CD4-positive, alpha-beta T cell treated with Interleukin-4 for 4 hours (primary cell): ENCODE results near the gene SPATA6L.

Experiments
- DNase-seq: peaks from one replicate; pipeline ENCODE4 v3.0.0-alpha.2; 2020

SPATA6L gene

DNA sequence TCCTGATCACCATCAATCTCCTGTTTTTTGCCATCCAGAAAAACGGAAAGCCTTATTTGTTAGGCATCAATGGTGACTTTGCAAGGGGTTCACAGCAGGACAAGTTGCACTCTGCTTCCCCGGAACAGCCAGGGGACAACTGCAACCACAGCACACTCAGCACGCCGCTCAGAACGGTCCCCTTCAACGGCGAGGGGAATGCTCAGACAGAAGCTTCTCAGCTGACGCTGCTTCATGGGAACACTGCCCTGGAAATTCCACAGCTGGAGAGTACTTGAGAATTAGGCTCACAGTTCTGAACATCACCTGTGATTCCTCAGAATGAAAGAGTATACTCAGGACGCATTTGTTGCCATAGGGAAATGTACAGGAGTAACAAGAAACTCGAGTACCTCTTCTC, 44.3 kb downstream of the SPATA6L start:
- DNase-seq, result no peak

DNA sequence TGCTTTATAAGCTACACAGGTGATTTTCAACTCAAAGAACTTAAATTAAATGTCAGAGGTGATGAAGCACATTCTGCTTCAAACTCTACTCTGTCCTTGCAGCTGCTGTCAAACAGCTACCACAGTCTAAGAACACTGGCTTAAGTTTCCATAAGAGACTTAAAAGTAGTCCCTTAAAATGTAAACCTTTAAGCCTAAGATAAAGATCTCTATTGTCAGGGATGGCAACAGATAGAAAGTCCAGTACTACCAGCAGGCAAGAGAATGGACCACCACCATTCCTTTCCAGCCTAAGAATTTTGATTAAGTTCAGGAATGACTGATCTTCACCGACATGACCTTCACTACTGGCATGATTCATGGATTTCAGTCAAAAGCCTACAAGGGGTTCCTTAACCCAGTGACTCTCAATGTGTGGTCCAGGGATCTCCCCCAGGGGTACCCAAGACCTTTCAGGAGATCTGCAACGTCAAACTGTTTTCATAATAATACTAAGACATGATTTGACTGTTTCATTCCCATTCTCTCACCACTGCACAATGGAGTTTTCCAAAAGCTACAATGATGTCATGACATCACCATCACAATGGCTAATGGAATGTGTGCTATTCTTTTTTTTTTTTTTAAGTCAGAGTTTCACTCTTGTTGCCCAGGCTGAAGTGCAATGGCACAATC, 45.3 kb downstream of the SPATA6L start:
- DNase-seq, result no peak

DNA sequence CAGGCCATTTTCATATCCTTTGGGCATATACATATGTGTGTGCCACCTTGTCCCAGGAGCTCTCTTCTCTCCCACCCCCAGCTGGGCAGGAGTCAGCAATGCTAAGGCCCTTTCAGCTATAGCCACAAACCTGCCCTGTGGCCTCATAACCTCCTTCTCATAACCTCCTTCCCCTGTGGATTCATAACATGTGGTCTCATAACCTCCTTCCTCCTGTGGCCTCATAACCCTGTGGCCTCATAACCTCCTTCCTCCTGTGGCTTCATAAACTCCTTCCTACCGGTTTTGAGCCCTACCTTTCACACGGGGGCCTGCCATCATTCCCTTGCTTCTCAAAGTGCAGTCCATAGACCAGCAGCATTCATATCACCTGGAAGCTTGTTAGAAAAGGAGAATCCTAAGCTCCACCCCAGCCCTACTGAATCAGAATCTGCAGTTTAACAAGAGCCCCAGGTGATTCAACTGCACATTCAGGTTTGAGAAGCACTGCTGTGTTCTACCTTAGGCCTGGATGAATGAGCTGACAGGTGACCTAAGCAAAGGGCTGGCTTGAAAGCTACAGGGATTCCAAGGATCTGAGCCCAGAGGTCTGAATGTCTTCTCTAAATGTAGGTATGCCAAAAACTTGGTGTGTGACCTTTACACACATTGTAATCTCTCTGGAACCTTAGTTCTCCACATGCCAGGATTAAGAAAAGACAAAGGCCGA, 46.1 kb downstream of the SPATA6L start:
- no peak for DNase-seq

DNA sequence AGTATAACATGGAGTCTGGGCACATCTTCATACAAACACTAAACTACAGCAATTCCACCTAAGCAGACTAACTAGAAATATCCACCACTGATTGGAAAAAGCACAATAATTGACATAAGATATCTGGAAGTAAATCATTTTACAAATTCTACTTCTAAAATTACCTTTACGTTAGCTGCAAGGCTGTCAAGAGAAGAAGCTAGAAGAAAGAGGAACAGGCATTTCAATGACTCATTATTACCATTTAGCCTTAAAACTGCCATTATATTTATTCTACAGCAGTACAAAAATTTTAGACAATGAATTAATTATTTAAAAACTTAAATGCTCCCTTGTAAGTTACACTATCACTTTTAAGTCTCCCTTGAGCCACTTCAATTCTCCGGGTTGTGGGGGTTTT, 47.6 kb downstream of the SPATA6L start:
- no peak for DNase-seq

DNA sequence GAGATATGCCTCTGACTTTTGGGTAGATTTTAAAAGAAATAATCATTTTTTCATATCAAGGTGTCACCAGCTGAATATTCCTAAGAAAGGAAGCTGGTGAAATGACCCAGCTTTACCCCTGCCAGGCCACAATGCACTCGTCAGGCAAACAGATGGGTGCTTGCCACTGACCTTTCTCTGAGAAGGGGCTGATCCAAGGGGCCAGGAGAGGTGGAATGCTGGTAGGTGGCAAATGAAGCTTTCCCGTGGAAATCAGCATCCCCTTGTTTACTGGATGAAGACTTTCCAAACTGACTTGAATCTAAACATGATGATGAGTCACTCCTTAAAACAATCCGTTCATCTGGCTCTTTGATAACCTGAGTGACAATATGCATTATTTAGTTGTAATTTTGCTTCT, 48.5 kb downstream of the SPATA6L start:
- no peak for DNase-seq

DNA sequence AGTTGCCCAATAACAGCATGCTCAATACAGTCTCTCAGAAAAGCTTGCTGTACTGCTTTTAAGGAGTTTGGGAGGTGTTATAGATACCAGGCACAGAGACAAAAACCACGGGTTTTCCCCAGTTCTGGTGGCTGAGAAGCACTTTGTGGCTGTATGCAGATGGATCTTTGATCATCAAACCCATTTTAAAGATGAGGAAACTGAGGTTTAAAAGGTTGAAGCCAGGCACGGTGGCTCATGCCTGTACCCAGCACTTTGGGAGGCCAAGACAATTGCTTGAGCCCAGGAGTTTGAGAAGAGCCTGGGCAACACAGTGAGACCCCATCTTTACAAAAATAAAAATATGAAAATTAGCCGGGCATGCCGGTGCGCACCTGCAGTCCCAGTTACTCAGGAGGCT, 50.5 kb downstream of the SPATA6L start:
- DNase-seq, result no peak

DNA sequence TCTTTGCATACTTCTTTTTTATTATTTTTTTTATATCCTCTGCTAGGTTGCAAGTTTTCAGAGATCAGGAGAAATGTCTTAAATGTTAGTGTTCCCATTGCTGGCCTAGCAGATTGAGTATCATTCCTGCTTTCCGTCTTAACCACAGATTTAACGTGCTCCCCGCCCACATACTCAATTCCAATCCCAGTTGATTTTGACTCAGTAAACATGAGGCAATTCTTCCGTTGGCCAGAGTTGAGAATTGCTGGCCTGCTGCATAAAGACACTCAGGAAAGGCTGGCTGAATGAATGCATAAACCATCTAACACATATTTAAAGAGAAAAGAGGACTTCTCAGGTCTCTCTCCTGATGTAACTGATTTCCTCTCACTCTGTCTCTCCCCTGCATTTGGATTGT, 51.0 kb downstream of the SPATA6L start:
- DNase-seq, result no peak

DNA sequence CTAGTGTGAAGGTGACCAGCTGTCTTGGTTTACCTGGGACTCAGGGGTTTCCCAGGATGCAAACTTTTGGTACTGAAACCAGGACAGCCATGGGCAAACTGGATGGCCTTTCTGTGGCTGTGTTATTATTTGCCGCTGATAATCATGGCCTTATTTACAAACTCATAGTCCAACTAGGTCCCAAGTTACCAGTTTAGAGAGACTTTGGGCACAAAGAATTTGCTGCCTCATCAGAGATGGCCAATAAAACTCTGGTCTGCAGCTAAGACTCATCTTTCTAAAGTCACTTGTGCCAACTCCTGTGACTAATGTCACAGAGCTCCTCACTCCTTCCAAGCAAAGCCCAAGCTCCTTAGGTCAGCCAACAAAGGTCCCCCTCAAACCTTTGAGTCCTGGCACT, 51.7 kb downstream of the SPATA6L start:
- DNase-seq, result no peak

DNA sequence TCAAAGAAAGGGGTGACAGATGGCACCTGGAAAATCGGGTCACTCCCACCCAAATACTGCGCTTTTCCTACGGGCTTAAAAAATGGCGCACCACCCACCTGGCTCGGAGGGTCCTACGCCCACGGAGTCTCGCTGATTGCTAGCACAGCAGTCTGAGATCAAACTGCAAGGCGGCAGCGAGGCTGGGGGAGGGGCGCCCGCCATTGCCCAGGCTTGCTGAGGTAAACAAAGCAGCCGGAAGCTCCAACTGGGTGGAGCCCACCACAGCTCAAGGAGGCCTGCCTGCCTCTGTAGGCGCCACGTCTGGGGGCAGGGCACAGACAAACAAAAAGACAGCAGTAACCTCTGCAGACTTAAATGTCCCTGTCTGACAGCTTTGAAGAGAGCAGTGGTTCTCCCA, 60.2 kb downstream of the SPATA6L start:
- peak; percentile 21 for DNase-seq

DNA sequence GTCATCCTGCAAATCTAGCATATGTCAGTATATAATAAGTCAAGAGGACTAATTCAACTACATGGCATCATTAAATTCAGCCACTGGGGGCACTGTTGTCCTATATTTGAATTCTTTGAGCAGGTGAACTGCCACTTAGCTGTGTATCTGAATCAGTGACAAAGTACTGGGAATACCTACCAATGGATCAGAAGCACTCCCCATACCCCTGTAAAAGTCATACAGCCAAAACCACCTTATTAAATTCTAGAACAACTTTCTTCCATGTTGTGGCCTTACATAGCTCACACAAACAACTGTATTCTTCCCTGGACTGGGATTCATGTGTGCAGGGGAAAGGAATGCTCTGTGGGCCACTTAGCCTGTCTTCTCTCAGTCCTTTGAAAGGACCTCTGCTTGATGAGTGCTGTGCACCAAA, 61.6 kb downstream of the SPATA6L start:
- DNase-seq, result peak; percentile 80

DNA sequence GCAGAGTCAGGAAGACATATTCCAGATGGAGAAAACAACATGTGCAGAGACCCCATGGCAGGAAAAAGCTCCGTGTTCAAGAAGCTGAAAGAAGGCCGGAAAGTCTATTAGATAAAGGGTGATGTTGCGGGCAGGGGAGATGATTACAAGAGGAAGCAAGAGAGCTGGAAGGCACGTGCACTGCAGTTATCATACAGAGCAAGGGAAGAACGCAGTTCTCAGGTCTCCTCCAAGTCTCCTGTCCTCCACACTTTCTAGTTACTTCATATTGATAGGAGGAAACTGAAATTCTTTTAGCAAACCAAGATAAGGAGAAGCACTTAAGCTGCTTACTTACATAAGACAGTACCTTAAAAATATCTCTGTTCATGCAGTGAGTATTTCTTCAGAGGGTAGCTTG, 62.5 kb downstream of the SPATA6L start:
- DNase-seq, result no peak

DNA sequence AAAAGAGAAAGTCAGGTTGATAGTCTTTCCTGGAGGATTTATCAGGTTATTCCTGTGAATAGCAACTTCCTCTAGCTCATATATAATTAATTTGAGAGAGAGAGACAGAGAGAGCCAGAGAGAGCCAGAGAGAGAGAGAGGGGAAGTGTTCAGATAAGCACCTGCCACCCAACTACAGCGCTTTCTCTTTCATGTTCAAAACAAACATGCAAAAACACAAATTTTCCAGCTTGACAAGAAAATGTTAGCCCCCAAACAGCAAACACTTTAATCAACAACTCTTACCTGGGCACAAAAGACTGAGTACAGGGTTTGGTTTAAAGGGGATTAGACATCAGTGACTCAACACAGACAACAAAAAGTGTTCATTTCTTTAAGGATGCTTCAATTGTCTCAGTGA, 65.9 kb downstream of the SPATA6L start:
- DNase-seq, result no peak

DNA sequence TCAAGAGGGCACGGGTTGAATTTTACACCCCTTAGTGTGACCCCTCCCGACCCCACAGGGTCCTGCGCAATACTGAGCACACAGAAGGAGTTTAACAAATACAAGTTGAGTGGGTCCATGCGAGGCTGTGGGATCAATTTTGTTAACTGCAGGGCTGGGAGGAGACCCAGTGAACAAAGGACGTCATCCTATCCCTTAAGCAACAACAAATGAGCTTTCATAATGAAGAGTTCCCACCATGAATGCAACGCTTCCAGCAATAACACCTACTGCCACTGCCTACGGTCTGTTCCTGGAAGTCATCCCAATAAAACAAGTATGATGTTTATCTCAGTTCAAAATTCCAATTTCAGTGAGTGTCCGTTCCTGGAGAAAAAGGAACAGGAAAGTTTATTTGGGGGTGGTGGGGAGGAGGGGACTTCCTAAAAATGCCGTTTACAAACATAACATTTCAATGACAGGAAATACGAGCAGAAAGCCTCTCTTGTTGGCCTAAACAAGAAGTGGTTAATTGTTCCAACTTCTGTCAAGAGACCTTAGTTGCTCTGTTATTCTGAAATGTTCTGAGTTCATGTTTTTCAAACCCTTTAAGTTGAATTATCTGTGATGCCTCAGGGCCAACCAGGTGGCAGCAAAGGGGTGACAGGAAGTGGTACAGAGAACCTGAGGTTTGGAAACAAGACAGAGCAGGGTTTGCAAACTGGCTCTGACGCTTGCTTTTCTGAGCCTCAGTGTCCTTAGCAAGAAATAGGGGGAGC, 69.9 kb downstream of the SPATA6L start:
- DNase-seq, result peak; percentile 63

DNA sequence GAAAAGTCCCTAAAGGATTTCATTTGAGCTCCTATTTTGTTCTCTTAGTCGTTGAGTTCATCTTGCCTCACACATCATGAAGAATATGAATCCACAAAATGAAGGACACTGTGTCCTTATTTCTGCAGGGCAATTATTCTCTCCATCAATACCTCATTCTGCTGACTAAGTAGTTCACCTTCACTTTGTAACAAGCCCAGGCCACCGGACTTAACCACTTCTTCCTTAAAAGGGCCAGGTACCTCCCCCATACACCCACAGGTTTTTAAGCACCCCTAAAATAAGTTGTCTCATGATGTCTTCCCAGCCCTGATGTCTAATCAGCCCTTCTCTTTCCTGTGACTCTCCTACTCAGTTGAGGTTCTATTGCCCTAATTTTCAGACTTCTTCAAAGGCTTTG, 71.3 kb downstream of the SPATA6L start:
- DNase-seq, result no peak

DNA sequence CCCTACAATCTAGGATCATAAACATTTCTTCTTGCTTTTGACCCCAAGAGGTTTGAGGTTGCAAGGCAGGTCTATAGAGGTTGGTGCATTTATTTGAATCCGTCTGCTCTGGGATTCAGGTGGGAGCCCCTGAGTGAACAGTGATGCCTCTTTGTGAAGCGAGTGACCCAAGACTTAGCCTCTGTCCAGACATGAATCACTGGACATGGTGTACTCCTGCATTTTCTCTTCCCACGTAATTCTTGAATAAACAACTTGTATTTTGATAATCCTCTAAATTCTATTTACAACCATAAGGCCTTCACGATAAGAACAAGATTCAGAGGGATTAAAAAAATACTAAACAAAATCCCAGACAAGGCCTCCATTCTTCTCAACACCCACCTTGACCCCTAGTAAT, 71.7 kb downstream of the SPATA6L start:
- no peak for DNase-seq

DNA sequence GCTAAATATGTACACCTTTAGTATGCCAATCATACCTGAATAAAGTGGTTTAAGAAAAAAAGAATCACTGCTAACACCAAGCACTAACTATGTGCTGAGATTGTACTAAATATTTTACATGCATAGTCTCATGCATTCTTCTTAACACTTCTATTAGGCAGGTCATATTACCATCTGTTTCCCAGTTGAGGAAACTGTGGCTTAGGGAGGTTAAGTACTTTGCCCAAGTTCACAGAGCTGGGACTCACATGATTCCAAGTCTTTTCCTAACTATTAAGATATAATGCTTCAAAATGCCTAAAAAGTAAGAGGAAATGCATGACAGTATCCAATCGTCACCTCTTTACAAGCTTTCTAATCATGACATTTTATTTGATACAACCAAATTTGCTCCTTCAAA, 73.4 kb downstream of the SPATA6L start:
- DNase-seq, result no peak

DNA sequence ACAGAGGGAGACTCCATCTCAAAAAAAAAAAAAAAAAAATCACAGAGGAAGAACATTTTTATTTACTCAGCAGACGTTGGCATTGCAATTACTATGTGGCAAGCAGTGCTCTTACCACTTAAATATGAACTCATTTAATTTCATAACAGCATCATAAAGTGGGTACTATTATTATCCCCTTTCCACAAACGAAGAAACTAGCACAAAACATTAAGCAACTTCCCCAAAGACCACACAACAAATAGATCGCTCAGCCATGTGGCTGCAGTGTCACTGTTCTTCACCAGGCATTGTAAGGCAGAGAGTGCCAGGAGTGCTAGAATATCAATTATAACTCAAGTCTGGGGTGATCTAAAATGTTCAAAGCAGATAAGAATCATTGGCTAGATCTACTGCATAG, 74.0 kb downstream of the SPATA6L start:
- no peak for DNase-seq

DNA sequence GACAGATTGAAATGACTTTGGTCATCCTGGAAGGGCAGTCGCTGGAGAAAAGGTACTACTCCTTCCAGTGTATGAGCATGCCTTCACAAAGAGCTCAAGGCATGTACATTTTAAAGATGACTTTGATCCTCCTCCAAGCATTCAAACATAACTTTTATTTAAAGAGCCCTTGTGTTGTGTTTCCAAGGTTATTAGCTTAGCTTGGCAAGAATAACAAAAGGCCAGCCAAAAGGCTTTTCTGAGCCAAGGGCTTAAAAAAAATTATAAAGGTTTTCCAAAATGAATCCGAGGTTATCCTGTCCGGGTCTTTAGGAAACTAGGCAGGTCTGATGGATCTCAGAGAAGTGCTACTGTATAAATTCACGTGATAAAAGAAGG, 75.2 kb downstream of the SPATA6L start:
- no peak for DNase-seq

DNA sequence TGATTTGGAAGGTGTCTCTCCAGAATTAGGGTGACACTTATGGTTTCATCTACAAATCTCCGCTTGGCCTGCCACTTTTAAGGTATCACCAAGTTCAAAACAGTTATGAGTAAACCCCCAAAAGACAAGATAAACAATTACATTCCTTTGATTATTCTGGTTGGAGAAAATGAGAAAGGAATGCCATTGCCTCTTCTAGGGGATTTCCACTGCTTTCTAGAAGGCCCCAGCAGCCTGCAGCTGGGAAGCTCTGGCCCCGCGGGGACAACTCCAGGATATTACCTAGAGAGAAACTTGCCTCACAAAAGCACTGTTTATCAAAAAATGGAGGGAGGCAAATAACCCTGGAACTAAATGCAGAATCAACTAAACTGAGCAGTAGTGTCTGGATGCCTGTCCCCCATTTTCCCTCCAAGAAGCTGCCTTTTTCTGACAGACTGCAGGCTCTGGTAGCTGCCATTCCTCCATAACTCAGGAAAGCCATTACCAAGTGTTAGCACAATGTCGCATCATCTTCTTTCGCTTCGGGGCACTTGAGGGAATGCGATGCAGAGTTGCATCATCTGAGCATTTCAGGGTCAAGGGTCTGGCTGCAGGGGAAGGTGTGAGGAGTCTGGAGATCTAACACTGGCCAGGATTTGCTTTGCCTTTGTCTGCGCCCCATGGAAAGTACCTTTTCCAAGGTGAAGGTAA, 75.7 kb downstream of the SPATA6L start:
- no peak for DNase-seq

DNA sequence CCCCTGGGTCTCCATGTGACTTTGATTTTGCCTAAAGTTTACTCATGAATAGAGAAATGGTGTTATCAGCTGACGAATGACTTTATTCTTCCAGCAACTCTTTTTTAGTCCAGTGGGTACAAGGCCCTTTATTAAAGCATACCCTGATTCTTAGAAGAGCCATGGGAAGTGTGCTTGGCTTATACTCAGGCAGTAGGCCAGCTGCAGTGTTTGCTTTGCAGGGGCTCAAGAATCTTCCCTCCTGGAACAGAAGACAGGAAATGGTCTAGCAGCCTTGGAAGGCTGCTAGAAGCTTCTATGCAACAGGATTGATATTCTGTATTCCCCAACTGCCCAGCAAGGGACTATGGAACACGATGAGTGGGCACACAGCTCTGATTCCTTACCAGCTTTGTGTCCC, 77.6 kb downstream of the SPATA6L start:
- no peak for DNase-seq

DNA sequence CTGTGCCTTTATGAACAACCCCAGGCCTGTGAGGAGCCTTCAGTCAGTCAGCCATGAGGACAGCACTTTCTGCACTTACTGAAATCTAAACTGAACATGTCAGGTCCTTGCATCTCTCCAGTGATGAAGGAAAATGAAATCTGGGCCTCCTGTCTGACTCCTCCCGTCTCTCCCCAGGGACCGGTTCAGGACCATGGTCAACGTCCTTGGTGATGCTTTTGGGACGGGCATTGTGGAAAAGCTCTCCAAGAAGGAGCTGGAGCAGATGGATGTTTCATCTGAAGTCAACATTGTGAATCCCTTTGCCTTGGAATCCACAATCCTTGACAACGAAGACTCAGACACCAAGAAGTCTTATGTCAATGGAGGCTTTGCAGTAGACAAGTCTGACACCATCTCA, 81.1 kb downstream of the SPATA6L start:
- DNase-seq, result no peak

DNA sequence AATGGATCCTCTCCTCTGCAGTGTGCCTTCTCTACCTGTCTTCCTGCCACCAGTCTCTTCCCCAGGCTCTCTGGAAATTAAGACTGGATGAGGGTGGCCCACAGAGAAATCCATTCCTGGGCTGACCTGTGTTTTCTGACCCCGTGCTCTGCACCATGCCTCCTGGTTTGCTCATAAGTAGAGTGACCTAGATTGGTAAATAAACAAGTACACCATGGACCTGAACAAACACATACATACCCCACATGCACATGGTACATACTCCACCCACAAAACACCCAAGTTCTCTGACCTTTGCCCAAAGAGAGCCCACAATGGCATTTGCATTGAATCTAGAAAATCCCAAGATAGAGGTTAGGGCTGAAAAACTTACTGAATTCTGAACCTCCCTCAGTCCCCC, 81.6 kb downstream of the SPATA6L start:
- DNase-seq, result no peak

DNA sequence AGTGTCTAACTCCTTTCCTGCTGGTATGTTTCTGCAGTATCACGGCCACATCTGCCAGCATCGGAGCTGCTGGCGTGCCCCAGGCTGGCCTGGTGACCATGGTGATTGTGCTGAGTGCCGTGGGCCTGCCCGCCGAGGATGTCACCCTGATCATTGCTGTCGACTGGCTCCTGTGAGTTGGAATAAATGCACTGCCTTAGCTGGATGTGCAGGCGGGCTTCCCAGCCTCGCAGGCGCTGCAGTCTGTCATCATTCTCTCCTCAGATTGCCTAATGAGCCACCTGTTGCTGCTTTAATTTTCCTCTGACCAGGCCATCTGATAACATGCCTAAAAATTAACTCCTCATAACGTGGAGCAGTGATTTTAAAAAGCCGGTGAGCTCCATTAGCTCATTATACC, 83.3 kb downstream of the SPATA6L start:
- DNase-seq, result no peak
